VCaP (cell line): ENCODE measurements around the gene PHLDA3.
A peak's percentile ranks its signal among the peaks of the same experiment; 100 is the strongest.

Experiments used
- H3K27ac ChIP-seq: fragments of 450-650 bp; 2 replicates; pipeline ENCODE4 v1.5.1; 2017
- CTCF ChIP-seq: fragments of 450-650 bp; conservative IDR thresholded peaks from 2 replicates; pipeline ENCODE4 v1.5.1; 2017; ENCODE audit warnings: mild to moderate bottlenecking, moderate library complexity

Gene PHLDA3

GRCh38 chr1:201513498-201514243 is 44.7 kb upstream of the PHLDA3 start:
- TF ChIP-seq CTCF, result no peak
- H3K27ac ChIP-seq, result peak overlapping the region; percentile 95

GRCh38 chr1:201511941-201512539 is 43.1 kb upstream of the PHLDA3 start:
- H3K27ac ChIP-seq, result peak overlapping the region; percentile 95
- TF ChIP-seq CTCF, result no peak

- no peak for TF ChIP-seq CTCF
- H3K27ac ChIP-seq, result peak overlapping the region; percentile 95
Observed at GRCh38 chr1:201511396-201511940, 42.5 kb upstream of the PHLDA3 start.

DNA sequence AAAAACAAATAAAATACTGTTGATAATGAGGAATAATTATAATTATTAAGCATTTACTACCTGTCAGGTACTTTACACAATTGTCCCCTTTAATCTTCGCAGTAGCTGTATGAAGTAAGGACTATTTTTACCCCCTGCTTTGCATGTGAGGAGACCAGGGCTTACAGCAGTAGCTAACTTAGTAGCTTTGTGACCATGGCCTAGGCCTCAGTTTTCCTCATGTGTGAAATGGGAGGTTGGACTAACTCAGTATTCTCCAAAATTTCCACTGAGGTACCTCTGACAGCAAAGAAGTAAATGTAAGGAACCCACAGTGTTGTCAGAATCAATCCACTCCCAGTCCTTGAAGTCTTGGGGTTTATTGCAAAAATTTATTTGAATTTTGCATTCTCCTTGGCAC is 41.7 kb upstream of the PHLDA3 start:
- peak overlapping the region; percentile 95 for H3K27ac ChIP-seq

GRCh38 chr1:201509601-201510374 is 40.8 kb upstream of the PHLDA3 start:
- TF ChIP-seq CTCF, result no peak
- H3K27ac ChIP-seq, result peak overlapping the region; percentile 95

More for the DNA sequence above, 41.7 kb upstream of the PHLDA3 start:
- no peak for TF ChIP-seq CTCF

DNA sequence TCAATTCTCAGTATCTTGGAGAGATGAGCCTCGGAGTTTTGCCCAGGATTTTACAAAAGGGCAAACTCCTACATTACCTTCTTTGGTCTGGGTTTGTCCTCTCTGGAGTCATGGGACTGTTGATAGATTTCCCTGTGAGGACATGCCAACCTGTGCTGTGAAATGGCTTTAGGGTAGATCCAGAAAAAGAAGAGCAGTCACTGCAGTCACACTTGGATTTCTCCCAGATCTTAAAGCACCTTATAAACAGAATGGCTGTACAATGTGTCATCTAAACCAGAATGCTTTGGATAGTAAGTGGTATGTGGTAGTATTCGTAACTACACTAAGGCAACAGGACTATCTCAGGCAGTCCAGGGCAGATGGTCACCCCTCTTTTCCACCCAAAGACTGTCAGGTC is 39.8 kb upstream of the PHLDA3 start:
- TF ChIP-seq CTCF, result no peak
- H3K27ac ChIP-seq, result no peak overlapping the region

- no peak for TF ChIP-seq CTCF
- peak overlapping the region; percentile 88 for H3K27ac ChIP-seq
Observed at GRCh38 chr1:201507360-201507675, 38.3 kb upstream of the PHLDA3 start.
